ENCODE measurements around the gene SFRP2. TPM values are rescaled to one million over a fixed set of nuclear protein-coding genes. Genes with fewer than 3 reads are reported as not detected.

SFRP2 gene
- total RNA-seq, 5 donors from 2014 or later (not counting 1 experiment from before 2014, with no cell fraction given) = 0.36 to 0.82 (median 0.47) TPM; not detected in 2

- Mint-ChIP-seq H3K4me3 (no peak overlapping the region), H3K9me3 (peaks cover 5 to 6% (median 5%) of the 10 kb centered on the region in 3 donors), H3K27ac (no peak overlapping the region), H3K27me3 (peaks cover 5 to 11% of the 10 kb centered on the region in 2 donors), H3K4me1 (peaks cover 0 to 2% (median 0%) of the 10 kb centered on the region in 3 donors), H3K36me3 (peaks cover 5% of the 10 kb centered on the region)
- ATAC-seq (replicated peaks in 1 of 4) (no peak), DNase-seq (no peak)
- H3K9me3 ChIP-seq = no peaks in the 10 kb centered on the region
- ChIA-PET CTCF (no interaction called here), POLR2A (no interaction called here)
- H3K27ac ChIP-seq (ENCODE audit: low read length) = no peak overlapping the region
- H3K27me3 ChIP-seq (replicated peaks in 1 of 2; ENCODE audit: control insufficient read depth in 2 of 2, extremely low read depth in 1 of 2, insufficient read depth in 2 of 2, low read length in 1 of 2) = peaks cover 0 to 2% of the 10 kb centered on the region in 2 experiments
- H3K36me3 ChIP-seq (ENCODE audit: control insufficient read depth in 2 of 2, extremely low read depth in 1 of 2, insufficient read depth in 1 of 2, low read length in 1 of 2) = no peaks in the 10 kb centered on the region
- no peaks in the 10 kb centered on the region for H3K4me1 ChIP-seq (ENCODE audit: control insufficient read depth in 1 of 2, extremely low read depth in 1 of 2, insufficient read depth in 2 of 2, low read length in 2 of 2)
- no peak overlapping the region for H3K4me3 ChIP-seq (ENCODE audit: control insufficient read depth in 1 of 2, extremely low read depth in 1 of 2, low read length in 1 of 2)
Observed at GRCh38 chr4:153735906-153736461, 52.9 kb downstream of the SFRP2 start.

GRCh38 chr4:153733751-153734448 is 55.0 kb downstream of the SFRP2 start:
- ChIA-PET POLR2A (interaction anchor here (0.6 to 0.7 kb wide), 2 partner anchors 63 to 173 kb away, joined by 3 read pairs; no protein-coding TSS in a partner anchor), CTCF (interaction anchor here in 1 of 2 donors (0.7 to 0.9 kb wide), 3 partner anchors 8 to 458 kb away, joined by 3 to 5 read pairs (median 4); partner anchors contain the start of gene TLR2)
- H3K4me1 ChIP-seq (ENCODE audit: control insufficient read depth in 1 of 2, extremely low read depth in 1 of 2, insufficient read depth in 2 of 2, low read length in 2 of 2) = no peaks in the 10 kb centered on the region
- no peak overlapping the region for H3K4me3 ChIP-seq (ENCODE audit: control insufficient read depth in 1 of 2, extremely low read depth in 1 of 2, low read length in 1 of 2)
- peaks cover 0 to 2% of the 10 kb centered on the region in 2 experiments for H3K27me3 ChIP-seq (replicated peaks in 1 of 2; ENCODE audit: control insufficient read depth in 2 of 2, extremely low read depth in 1 of 2, insufficient read depth in 2 of 2, low read length in 1 of 2)
- no peaks in the 10 kb centered on the region for H3K9me3 ChIP-seq
- H3K27ac ChIP-seq (ENCODE audit: low read length) = no peak overlapping the region
- no CpG with 5 or more reads among the region's 4 CpGs for WGBS (ENCODE audit: insufficient coverage)
- Mint-ChIP-seq H3K27ac (no peak overlapping the region), H3K36me3 (no peaks in the 10 kb centered on the region), H3K4me1 (peaks cover 0 to 2% (median 0%) of the 10 kb centered on the region in 3 donors), H3K4me3 (no peak overlapping the region), H3K9me3 (no peaks in the 10 kb centered on the region), H3K27me3 (peaks cover 0 to 1% of the 10 kb centered on the region in 2 donors)
- no peak for DNase-seq
- no peak for ATAC-seq (replicated peaks in 1 of 4)
- H3K36me3 ChIP-seq (ENCODE audit: control insufficient read depth in 2 of 2, extremely low read depth in 1 of 2, insufficient read depth in 1 of 2, low read length in 1 of 2) = no peaks in the 10 kb centered on the region

- DNase-seq (no peak), ATAC-seq (replicated peaks in 1 of 4) (no peak)
- no peaks in the 10 kb centered on the region for H3K9me3 Mint-ChIP-seq
- H3K4me1 Mint-ChIP-seq = peaks cover 0 to 1% (median 0%) of the 10 kb centered on the region in 3 donors
- Histone ChIP-seq H3K27me3 (replicated peaks in 1 of 2; ENCODE audit: control insufficient read depth in 2 of 2, extremely low read depth in 1 of 2, insufficient read depth in 2 of 2, low read length in 1 of 2) (no peaks in the 10 kb centered on the region), H3K36me3 (ENCODE audit: control insufficient read depth in 2 of 2, extremely low read depth in 1 of 2, insufficient read depth in 1 of 2, low read length in 1 of 2) (no peaks in the 10 kb centered on the region), H3K9me3 (no peaks in the 10 kb centered on the region), H3K27ac (ENCODE audit: low read length) (no peak overlapping the region), H3K4me1 (ENCODE audit: control insufficient read depth in 1 of 2, extremely low read depth in 1 of 2, insufficient read depth in 2 of 2, low read length in 2 of 2) (no peaks in the 10 kb centered on the region), H3K4me3 (ENCODE audit: control insufficient read depth in 1 of 2, extremely low read depth in 1 of 2, low read length in 1 of 2) (no peak overlapping the region)
- CTCF ChIA-PET = no interaction called here
- no CpG with 5 or more reads among the region's 3 CpGs for WGBS (ENCODE audit: insufficient coverage)
- POLR2A ChIA-PET = no interaction called here
- peaks cover 0 to 1% of the 10 kb centered on the region in 2 donors for H3K27me3 Mint-ChIP-seq
- H3K36me3 Mint-ChIP-seq = no peaks in the 10 kb centered on the region
- no peak overlapping the region for H3K27ac Mint-ChIP-seq
- no peak overlapping the region for H3K4me3 Mint-ChIP-seq
Observed at GRCh38 chr4:153731239-153731638, 57.6 kb downstream of the SFRP2 start.

Other genes with a start within 250 kb of the SFRP2 start
- gene TLR2, start 104.8 kb downstream of the SFRP2 start, total RNA-seq = 1 to 10 TPM; 1.1 to 2.3 (median 1.9) TPM
- gene RNF175, start 29.1 kb downstream of the SFRP2 start, total RNA-seq = 1 to 10 TPM; 1.8 to 5.4 (median 3.7) TPM

All from T-cell (primary cell).